ENCODE data around the gene COX4I2. TPM values are rescaled to one million over a fixed set of nuclear protein-coding genes. Genes with fewer than 3 reads are reported as not detected.
"Not testable (repeated sequence)": the region's sequence is repeated elsewhere in the genome, so short reads cannot be mapped to it uniquely, and the experiment has no call there.

The COX4I2 gene
- total RNA-seq, 2 experiments from 2014 or later, result not detected

DNA sequence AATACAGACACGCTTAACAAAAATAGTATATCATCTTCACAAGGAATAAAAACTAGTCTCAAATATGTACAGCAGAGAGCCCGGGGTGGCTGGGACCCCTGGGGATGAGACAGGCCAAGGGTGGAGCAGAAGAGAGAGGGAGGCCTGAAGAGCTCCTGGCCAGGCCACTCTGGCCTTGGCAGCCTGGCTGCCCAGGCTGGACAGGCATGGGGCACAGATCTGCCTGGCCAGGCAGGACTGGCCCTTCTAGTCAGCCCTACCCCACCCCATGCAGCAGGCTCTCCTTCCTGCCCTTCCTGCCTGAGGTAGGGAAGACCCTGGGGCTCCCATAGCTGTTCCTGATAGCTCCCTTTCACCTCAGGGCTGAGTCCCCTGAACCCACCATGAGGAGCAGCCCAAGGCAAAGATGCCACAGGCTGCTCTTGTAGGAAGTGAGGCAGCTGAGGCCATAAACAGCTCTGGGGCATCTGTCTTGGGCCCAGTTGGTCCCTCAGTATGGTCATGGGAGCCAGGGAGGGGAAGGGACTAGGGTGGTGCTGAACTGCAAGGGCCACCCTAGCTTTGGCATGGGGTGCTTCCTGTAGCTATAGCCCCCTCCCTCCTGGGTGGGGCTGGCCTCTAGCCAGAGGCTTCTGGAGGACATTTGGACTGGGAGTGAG is 27.1 kb downstream of the COX4I2 start:
- Mint-ChIP-seq H3K4me3 (no peak overlapping the region), H3K27ac (peak overlapping the region; percentile 80), H3K27me3 (no peaks in the 10 kb centered on the region), H3K9me3 (no peaks in the 10 kb centered on the region), H3K36me3 (ENCODE audit: low read depth) (peaks cover 38% of the 10 kb centered on the region), H3K4me1 (peaks cover 77% of the 10 kb centered on the region)
- no peak for DNase-seq
- CTCF ChIA-PET, result interaction anchor here (1.0 to 10.5 kb wide), 8 partner anchors 10 to 95 kb away, joined by 3 to 609 read pairs (median 4); partner anchors contain the start of gene BCL2L1
- POLR2A ChIA-PET, result interaction anchor here (0.9 to 7.1 kb wide), 7 partner anchors 10 to 92 kb away, joined by 3 to 213 read pairs (median 3); partner anchors contain the start of gene BCL2L1

DNA sequence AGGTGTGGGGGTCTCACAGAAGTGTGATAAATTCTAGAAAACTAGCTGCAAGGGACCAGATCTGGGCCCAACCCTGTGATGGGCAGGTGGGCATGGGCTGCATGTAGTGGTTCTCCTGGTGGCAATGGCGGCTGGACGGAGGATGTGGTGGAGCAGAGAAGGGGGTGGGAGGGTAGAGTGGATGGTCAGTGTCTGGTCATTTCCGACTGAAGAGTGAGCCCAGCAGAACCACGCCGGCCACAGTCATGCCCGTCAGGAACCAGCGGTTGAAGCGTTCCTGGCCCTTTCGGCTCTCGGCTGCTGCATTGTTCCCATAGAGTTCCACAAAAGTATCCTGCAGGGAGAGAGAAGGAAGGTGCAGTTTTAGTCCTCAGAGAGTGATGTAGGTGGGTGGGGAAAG is 28.0 kb downstream of the COX4I2 start:
- CTCF ChIA-PET, result interaction anchor here (1.0 to 10.5 kb wide), 3 partner anchors 9 to 55 kb away, joined by 3 to 609 read pairs (median 10); partner anchors contain the start of gene BCL2L1

DNA sequence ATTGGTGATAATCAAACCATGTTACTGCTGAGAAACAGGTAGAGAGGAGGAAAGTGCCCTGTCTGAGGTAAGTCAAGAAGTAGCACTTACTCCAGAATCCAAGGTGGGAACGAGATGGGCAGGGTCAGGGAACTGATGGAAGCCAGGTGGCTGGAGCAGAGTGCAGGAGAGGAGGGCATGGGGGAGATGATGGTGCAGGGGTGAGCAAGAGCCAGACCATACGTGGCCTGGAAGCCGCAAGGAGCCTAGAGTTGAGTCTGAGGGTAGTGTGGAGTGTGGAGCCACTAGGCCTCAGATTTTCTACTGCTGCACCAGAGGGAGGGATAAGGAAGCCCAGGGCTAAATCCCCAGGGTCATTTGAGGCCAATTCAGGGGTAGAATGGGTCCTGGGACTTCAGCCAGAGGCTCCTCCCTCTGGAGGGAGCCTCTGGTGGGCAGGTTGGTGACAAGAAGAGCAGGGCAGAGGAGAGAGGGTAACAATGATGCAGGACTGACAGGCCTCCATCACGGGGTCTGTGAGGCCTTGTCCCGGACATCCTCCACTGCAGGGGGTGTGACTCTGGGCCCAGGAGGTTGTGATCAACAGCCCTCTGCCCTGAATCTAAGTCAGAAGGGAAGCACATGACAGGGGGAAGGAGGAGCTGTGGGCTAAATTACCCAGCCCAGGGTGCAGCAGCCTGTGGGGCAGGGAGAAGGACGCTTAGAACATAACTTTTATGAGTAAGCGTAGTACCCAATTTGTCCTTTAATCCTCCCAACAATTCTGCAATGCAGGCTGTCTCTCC is 28.7 kb downstream of the COX4I2 start:
- Mint-ChIP-seq H3K4me3 (no peak overlapping the region), H3K36me3 (ENCODE audit: low read depth) (peaks cover 49% of the 10 kb centered on the region), H3K4me1 (peaks cover 77% of the 10 kb centered on the region), H3K27me3 (no peaks in the 10 kb centered on the region), H3K9me3 (no peaks in the 10 kb centered on the region), H3K27ac (peak overlapping the region; percentile 80)
- peak; percentile 63 for DNase-seq
- ChIA-PET POLR2A (interaction anchor here (0.9 to 1.5 kb wide), 4 partner anchors 9 to 56 kb away, joined by 3 to 6 read pairs (median 5); partner anchors contain the start of gene BCL2L1), CTCF (interaction anchor here (1.2 to 10.5 kb wide), 3 partner anchors 54 to 57 kb away, joined by 8 to 609 read pairs (median 10); partner anchors contain the start of gene BCL2L1)

More for the DNA sequence above, 28.0 kb downstream of the COX4I2 start:
- no peaks in the 10 kb centered on the region for H3K9me3 Mint-ChIP-seq
- POLR2A ChIA-PET, result interaction anchor here (1.0 to 7.1 kb wide), 3 partner anchors 9 to 54 kb away, joined by 3 to 213 read pairs (median 33); partner anchors contain the start of gene BCL2L1
- no peaks in the 10 kb centered on the region for H3K27me3 Mint-ChIP-seq
- H3K4me1 Mint-ChIP-seq, result peaks cover 77% of the 10 kb centered on the region
- H3K36me3 Mint-ChIP-seq (ENCODE audit: low read depth), result peaks cover 45% of the 10 kb centered on the region
- peak overlapping the region; percentile 80 for H3K27ac Mint-ChIP-seq
- no peak overlapping the region for H3K4me3 Mint-ChIP-seq
- no peak for DNase-seq

DNA sequence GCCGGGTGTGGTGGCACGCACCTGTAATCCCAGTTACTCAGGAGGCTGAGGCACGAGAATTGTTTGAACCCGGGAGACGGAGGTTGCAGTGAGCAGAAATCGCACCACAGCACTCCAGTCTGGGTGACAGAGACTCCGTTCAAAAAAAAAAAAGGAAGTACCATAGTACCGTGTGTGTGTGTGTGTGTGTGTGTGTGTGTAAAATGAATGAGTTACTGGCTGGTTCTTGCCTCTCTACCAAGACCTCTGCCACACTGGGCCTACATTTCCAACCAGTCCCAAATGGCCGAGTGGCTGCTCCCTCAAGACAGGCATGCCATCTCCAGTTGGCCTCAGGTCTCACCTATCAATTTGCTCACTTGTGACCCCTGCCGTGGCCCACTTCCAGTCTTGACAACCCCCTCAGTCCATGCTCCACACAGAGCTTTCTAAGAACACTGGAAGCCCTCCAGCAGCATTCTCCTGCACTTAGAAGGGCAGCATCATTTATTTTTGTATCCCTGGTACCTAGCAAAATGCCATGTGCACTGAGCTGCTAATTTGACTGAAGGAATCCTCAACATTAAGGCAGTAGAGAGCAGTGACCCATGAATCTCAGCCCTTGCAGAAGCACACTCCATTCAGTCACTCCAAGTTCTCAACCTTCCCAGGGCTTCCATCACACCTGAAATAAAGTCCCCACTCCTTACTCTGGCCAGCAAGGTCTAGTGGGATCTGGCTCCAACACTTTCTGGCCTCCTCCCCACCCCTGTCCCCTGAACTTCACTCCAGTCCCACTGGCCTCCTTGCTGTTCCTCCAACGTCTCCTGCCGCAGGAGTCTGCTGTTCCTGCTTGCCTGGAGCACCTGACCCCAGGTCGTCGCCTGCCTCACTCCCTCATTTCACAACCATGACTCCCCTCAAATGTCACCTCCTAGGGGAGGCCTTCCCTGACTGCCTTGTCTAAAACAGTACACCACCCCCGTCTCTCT is 29.9 kb downstream of the COX4I2 start:
- CTCF ChIA-PET, result interaction anchor here (1.2 to 2.4 kb wide), 3 partner anchors 54 to 56 kb away, joined by 8 to 10 read pairs (median 9); no protein-coding TSS in a partner anchor
- peaks cover 75% of the 10 kb centered on the region for H3K4me1 Mint-ChIP-seq
- H3K36me3 Mint-ChIP-seq (ENCODE audit: low read depth), result peaks cover 57% of the 10 kb centered on the region
- no peak overlapping the region for H3K4me3 Mint-ChIP-seq
- no peak for DNase-seq
- H3K9me3 Mint-ChIP-seq, result no peaks in the 10 kb centered on the region
- POLR2A ChIA-PET, result interaction anchor here (0.9 to 1.5 kb wide), 4 partner anchors 8 to 55 kb away, joined by 3 to 6 read pairs (median 5); partner anchors contain the start of gene BCL2L1
- peak overlapping the region; percentile 80 for H3K27ac Mint-ChIP-seq
- H3K27me3 Mint-ChIP-seq, result no peaks in the 10 kb centered on the region

DNA sequence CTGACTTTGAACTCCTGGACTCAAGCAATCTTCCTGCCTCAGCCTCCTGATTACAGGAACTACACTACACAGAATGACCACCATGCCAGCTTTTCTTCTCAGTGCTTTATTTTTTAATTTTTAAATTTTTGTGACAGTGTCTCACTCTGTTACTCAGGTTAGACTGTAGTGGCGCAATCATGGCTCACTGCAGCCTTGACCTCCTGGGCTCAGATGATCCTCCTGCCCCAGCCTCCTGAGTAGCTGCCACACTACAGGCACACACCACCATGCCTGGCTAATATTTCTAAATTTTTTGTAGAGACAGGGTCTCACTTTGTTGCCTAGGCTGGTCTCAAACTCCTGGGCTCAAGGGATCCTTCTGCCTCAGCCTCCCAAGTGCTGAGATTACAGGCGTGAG is 31.2 kb downstream of the COX4I2 start:
- not testable (repeated sequence) for H3K27me3 Mint-ChIP-seq, H3K27ac Mint-ChIP-seq, H3K9me3 Mint-ChIP-seq, DNase-seq, H3K4me3 Mint-ChIP-seq
- Mint-ChIP-seq H3K36me3 (ENCODE audit: low read depth) (peaks cover 60% of the 10 kb centered on the region), H3K4me1 (peaks cover 78% of the 10 kb centered on the region)
- ChIA-PET POLR2A (interaction anchor here (10.1 kb wide), 1 partner anchor 51 kb away, joined by 206 read pairs; the partner anchor contains the start of gene BCL2L1), CTCF (interaction anchor here (0.6 to 2.4 kb wide), 4 partner anchors 11 to 54 kb away, joined by 3 to 10 read pairs (median 7); no protein-coding TSS in a partner anchor)

DNA sequence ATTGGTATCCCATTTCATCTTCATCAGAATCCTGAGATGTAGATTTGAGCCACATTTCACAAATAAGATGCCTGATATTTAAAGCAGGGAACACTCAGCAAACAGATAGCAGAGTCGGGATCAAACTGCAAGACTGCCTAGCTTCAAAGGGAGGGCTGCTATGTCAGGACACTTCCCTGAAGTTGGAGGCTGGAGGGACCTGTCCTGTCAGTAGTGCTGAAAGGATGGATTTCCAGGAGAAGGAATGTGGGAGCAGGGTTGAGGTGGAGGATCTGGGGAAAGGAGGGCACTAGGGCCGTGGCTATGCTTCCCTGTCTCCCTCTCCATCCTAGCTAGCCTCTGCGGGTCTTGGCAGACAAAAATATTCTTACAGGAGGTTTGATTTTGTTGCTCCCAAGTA is 32.2 kb downstream of the COX4I2 start:
- CTCF ChIA-PET, result interaction anchor here (1.3 to 1.4 kb wide), 3 partner anchors 8 to 54 kb away, joined by 4 to 9 read pairs (median 5); no protein-coding TSS in a partner anchor

DNA sequence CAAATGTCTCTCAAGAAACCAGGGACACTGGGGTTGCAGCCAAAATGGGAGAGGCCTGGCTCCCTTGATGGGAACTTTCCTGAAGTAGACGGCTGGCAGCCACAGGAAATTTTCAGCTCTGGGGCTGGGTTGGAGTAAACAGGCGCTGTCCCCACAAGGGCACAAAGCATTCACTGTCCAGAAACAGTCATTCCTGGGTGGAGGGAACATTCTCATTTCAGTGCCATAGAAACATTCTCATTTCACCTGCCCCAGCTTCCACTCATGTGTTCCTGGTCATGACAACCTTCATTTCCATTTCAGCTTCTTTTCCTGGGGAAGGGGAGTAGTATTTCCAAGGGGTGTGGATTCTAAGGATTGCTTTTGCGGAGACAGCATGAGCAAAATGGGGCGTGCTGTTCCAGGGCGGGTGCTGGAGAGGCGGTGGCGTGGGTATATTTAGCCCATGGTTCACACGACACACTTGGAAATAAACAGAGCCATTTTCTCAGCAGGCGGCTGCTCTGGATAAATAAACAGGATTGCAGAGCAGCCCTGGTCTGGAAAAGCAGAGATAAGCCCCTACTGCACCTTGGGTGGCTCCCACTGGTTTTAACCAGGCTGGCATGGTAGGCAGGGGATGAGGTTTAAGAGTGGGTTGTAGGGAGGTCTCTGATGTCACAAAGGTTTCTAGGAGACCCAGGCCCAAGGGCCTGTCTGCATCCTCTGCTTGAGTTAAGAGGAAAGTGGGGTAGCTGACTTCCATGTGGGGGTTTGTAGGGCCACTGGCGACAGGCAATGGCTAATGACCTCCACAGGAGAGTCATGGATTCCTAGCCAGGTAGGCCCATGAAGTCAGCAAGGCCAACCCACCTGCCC is 32.9 kb downstream of the COX4I2 start:
- CTCF ChIA-PET, result interaction anchor here (1.3 to 1.4 kb wide), 4 partner anchors 9 to 53 kb away, joined by 4 to 9 read pairs (median 5); no protein-coding TSS in a partner anchor
- POLR2A ChIA-PET, result interaction anchor here (1.2 to 10.1 kb wide), 2 partner anchors 14 to 49 kb away, joined by 4 to 206 read pairs; partner anchors contain the start of gene BCL2L1
- peaks cover 58% of the 10 kb centered on the region for H3K36me3 Mint-ChIP-seq (ENCODE audit: low read depth)
- no peak for DNase-seq
- no peaks in the 10 kb centered on the region for H3K27me3 Mint-ChIP-seq
- H3K4me3 Mint-ChIP-seq, result no peak overlapping the region
- no peaks in the 10 kb centered on the region for H3K9me3 Mint-ChIP-seq
- H3K4me1 Mint-ChIP-seq, result peaks cover 80% of the 10 kb centered on the region
- no peak overlapping the region for H3K27ac Mint-ChIP-seq

More for the DNA sequence above, 32.2 kb downstream of the COX4I2 start:
- Mint-ChIP-seq H3K27ac (peak overlapping the region; percentile 36), H3K27me3 (no peaks in the 10 kb centered on the region), H3K4me3 (no peak overlapping the region), H3K4me1 (peaks cover 81% of the 10 kb centered on the region), H3K36me3 (ENCODE audit: low read depth) (peaks cover 60% of the 10 kb centered on the region), H3K9me3 (no peaks in the 10 kb centered on the region)
- POLR2A ChIA-PET, result interaction anchor here (10.1 kb wide), 1 partner anchor 50 kb away, joined by 206 read pairs; the partner anchor contains the start of gene BCL2L1
- no peak for DNase-seq

DNA sequence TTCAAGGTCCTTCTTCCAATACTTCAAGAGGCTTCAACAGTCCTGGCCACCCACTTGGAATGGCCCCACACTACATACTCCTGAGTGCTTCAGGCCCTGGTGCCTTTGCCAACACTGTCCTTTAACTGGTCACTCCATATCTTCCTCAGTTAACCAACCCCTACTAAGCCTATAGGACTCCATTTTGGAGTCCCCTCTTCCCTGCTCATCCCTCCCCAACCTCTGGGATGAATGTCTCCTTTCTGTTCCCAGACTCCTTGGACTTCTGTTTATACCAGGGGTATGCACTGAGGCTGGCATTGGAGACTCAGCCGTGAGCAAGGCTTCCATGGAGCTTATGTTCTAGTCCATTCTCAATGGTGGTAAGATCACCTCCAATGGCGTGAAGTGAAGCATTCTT is 33.6 kb downstream of the COX4I2 start:
- ChIA-PET POLR2A (interaction anchor here (1.2 to 10.1 kb wide), 3 partner anchors 10 to 49 kb away, joined by 4 to 206 read pairs (median 77); partner anchors contain the start of gene BCL2L1), CTCF (interaction anchor here (1.2 to 1.4 kb wide), 3 partner anchors 10 to 52 kb away, joined by 4 to 10 read pairs (median 5); no protein-coding TSS in a partner anchor)
- Mint-ChIP-seq H3K9me3 (no peaks in the 10 kb centered on the region), H3K4me3 (no peak overlapping the region), H3K4me1 (peaks cover 79% of the 10 kb centered on the region), H3K27me3 (no peaks in the 10 kb centered on the region), H3K27ac (peak overlapping the region; percentile 13), H3K36me3 (ENCODE audit: low read depth) (peaks cover 55% of the 10 kb centered on the region)
- DNase-seq, result no peak

DNA sequence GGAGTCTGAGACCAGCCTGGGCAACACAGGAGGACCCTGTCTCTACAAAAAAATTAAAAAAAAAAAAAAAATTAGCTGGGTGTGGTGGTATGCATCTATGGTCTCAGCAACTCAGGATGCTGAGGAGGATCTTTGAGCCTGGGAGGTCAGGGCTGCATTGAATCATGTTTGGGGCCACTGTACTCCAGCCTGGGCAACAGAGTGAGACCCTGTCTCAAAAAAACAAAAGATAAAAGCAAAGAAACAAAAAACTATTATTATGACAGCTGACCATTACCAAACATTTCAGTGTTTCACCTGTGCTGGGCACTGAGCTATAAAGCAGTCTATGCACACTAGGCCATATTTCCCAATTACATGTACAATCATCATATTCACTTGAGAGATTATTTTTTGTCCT is 35.7 kb downstream of the COX4I2 start:
- peak overlapping the region; percentile 76 for H3K4me3 Mint-ChIP-seq
- H3K36me3 Mint-ChIP-seq (ENCODE audit: low read depth), result peaks cover 59% of the 10 kb centered on the region
- H3K27ac Mint-ChIP-seq, result peak overlapping the region; percentile 93
- CTCF ChIA-PET, result interaction anchor here (2.1 to 5.3 kb wide), 5 partner anchors 11 to 61 kb away, joined by 9 to 109 read pairs (median 23); partner anchors contain the start of gene BCL2L1
- POLR2A ChIA-PET, result interaction anchor here (1.5 to 10.1 kb wide), 6 partner anchors 9 to 47 kb away, joined by 4 to 206 read pairs (median 64); partner anchors contain the start of gene BCL2L1
- H3K4me1 Mint-ChIP-seq, result peaks cover 80% of the 10 kb centered on the region
- no peaks in the 10 kb centered on the region for H3K9me3 Mint-ChIP-seq
- H3K27me3 Mint-ChIP-seq, result no peaks in the 10 kb centered on the region
- DNase-seq, result no peak

DNA sequence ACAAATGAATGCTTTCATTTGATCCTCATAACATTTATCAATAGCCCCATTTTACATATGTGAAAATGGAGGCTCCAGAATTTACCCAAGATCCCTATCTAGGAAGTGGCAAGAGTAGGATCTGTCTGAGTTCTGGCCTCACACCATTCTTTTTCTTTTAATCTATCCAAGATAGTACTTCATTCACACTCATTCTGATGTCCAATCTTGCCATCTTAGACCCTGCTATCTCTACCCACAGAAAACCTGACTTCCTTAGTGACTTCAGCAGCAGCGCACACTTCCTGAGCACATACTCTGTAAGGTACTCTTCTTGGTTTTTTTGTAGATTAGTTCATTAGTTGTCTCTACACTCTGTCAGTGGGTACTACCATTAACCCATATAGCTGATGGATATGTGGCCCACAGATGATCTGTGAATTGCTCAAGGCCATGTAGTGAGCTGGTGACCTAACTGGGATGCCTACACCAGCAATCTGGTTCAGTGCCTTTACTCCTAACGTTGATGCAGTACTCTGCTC is 36.3 kb downstream of the COX4I2 start:
- POLR2A ChIA-PET, result interaction anchor here (1.0 to 10.1 kb wide), 11 partner anchors 10 to 101 kb away, joined by 3 to 206 read pairs (median 19); partner anchors contain the start of genes BCL2L1 and TPX2
- Mint-ChIP-seq H3K27ac (peak overlapping the region; percentile 93), H3K27me3 (no peaks in the 10 kb centered on the region), H3K36me3 (ENCODE audit: low read depth) (peaks cover 64% of the 10 kb centered on the region), H3K4me3 (peak overlapping the region; percentile 76), H3K4me1 (peaks cover 84% of the 10 kb centered on the region), H3K9me3 (no peaks in the 10 kb centered on the region)
- CTCF ChIA-PET, result interaction anchor here (1.6 to 5.3 kb wide), 6 partner anchors 10 to 62 kb away, joined by 9 to 109 read pairs (median 22); partner anchors contain the start of gene BCL2L1
- no peak for DNase-seq

Measured in activated CD4-positive, alpha-beta memory T cell treated with anti-CD3 and anti-CD28 coated beads, Interleukin-2, amount 10 ng/mL, durations not matched to agents 7 days and 5 days (primary cell).